Middle frontal gyrus (tissue), 1 donor: ENCODE results near the gene GXYLT2.

Experiments
- DNase-seq: peaks from one replicate; pipeline ENCODE4 v3.0.0-alpha.2; 2015; ENCODE audit warnings: low spot score; ENCODE audit errors: extremely low spot score

GXYLT2 gene

DNA sequence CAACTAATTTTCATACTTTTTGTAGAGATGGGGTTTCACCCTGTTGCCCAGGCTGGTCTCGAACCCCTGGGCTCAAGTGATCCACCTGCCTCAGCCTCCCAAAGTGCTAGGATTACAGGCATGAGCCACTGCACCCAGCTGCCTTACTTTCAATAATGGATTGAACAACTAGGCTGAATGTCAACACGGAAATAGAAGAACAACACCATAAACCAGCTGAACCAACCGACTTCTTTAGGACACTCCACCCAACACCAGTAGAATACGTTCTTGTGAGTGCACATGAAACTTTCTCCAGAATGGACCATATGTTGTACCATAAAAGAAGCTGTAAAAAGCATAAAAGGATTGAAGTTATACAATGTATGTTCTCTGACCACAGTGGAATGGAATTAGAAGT lies 42.9 kb downstream of the GXYLT2 start:
- DNase-seq, result no peak

DNA sequence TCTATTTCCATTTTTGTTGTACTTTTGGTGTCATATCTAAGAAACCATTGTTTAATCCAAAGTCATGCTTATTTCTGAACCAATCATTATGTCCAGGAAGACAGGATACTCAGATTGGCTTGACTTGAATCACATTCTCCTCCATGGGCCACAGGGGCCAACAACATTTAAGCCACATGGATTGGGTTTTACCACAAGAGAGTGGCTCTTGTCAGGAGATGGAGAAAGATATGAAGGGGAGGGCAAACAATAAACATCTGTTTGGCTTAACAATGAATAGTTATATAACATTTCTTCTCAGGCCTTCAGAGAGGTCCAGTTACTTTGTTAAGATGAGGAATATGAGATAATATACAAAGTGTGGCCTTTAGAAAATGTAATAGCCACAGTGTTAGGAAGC lies 44.6 kb downstream of the GXYLT2 start:
- no peak for DNase-seq

DNA sequence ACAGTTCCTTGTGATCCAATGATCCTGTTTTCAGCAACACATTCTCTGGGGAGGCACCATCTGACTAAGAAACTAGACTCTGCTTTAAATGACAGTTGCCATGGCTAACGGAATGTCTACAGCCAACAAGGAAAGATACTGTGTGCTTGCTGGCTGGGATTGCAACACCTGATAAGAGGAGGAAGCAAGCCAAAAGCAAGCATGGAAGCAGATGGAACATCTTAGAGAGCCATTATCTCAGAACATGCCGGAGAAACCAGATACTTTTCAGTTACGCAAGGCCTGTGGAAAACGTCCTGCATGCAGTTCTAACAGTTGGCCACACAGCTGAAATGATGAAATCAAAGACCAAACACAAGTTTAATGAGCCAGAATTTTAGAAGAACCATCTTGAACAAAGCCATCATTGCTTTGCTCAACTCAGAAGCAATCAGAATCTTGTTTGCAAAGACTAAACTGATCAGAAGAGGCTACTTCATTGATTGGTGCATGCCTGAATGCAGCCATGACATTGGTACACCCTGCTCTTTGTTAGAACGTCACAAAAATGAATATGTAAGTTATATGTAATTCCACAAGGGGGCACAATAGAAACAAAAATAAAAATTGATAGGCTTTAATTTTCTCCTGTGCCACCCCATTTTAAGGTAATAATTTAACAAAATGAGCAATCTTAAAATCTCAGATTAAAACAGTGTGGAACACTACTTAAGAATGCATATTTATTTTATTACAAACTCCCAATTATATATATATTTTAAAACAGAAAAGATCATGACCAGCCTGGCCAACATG lies 50.8 kb downstream of the GXYLT2 start:
- peak; percentile 41 for DNase-seq

DNA sequence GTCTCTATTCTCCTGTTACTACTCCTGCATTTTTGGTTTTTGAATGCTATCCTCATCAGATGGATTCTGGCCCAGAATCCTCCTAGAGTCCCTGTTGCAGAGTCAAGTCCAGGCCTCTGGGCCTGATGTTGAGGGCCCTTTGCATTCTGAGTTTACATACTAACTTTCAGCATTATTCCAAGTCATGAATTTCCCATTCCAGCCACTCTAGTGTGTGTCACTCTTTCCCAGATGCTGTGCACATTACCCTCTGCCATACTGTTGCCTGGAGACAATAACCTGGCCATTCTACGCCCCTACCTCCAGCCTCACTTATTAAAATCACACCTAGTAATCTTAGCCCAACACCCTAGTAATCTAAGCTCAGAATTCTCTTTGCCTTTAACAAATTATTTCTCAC lies 53.4 kb downstream of the GXYLT2 start:
- DNase-seq, result no peak

DNA sequence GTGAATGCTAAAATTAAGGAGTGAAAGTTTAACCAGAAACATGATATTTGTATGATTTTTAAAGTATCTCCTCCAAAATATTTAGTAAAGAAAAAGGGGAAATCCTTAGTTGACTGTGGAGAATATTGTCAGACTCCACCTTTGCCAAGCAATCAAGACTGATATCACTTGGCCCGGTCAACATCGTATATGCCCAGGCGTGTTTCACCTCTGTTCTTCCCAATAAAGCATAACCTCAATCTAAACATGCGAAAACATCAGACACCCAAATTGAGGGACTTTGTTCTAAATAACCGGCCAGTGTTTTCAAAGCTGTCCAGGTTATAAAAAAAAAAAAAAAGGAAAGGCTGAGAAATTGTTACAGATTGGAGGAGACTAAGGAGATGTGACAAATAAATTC lies 54.6 kb downstream of the GXYLT2 start:
- DNase-seq, result no peak

DNA sequence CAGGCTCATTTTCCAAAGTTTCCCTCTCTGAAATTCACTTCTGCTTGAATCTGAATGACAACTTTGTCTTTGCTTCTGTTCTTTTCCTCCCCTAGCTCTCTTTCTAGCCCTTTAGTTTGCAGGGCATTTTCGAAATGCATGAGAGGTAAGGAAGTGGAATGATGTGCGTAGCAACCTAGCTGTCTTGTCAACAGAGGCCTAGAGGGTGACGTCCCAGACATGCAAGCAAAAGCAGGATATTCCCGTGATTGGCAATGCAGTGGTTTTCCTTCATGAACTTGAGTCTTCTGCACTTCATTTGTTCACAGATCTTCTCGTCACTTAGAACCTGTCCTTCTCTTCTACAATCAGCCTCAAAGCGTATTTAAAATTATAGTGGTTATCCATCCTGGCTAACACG lies 56.9 kb downstream of the GXYLT2 start:
- DNase-seq, result no peak

DNA sequence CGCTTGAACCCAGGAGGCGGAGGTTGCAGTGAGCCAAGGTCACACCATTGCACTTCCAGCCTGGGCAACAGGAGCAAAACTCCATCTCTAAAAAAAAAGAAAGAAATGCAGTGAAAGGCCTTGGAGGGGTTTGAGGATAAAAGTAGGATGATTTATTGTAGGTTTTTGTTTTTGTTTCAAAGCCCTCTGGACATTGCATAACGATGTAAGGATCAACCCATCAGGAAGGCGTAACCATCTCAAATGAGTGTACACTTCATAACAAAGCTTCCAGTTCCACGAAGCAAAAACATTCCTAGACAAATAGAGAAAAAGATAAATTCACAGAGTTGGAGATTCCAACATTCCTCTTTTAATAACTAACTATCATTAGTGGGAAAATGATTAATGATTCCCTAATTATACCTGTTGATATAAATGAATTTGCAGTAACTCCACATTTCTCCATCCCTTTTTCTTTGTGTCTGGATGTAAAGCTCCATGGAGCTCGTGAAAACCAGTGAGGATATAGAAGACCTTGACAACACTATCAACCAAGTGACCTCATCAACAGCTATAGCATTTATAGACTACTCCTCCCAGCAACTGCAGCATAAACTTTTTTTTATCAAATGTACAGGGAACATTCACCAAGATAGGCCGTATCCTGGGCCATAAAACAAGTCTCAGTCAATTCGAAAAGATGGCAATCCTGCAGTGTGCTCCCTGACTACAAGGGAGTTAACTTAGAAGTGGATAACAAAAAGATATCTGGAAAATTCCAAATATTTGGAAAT lies 60.1 kb downstream of the GXYLT2 start:
- no peak for DNase-seq

DNA sequence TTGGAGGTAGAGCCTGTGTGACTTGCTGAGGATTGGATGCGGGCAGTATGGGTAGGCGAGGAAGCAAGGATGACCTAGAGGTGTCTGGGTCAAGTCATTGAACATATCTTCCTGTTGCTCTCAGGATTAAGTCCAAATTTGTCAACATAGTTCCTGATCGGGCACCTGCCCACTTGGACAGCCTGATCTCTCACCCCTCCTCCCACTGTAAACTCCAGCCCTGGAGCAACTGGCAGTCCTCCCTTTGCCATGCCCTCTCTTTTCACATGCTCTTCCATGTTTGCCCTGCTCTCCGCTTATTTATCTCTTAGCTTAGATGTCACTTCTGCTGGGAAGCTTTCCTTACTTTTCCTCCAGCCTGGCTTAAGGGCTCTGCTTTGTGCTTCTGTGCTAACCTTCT lies 61.2 kb downstream of the GXYLT2 start:
- no peak for DNase-seq

DNA sequence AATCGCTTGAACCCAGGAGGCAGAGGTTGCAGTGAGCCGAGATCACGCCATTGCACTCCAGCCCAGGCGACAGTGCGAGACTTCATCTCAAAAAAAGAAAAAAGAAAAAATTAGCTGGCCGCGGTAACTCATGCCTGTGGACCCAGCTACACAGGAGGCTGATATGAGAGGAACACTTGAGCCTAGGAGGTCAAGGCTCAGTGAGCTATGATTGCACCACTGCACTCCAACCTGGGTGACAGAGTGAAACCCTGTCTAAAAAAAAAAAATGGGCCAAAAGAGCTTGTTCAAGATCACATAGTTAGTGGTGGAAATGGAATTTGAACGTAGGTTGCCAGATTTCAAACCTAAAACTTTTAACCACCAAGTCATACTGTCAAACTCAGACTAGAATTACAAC lies 62.5 kb downstream of the GXYLT2 start:
- DNase-seq, result no peak

DNA sequence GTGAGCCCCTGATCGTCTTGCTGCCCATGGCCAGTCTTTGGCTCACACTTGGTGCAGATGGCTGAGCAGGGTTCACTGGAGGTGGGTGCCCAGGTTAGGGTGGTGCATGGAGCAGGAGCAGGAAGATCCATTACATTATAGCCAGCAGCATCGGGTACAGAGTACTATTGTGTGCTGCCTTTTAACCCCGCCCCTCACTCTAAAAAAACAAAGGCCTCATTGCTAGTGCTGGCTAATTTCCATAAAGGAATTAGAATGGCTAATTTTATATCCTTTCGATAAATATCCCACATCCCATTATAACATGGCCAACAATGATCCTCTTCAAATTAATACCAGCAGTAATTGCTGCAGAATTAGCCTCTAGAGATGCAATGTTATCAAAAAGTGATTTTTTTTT lies 63.0 kb downstream of the GXYLT2 start:
- DNase-seq, result no peak

DNA sequence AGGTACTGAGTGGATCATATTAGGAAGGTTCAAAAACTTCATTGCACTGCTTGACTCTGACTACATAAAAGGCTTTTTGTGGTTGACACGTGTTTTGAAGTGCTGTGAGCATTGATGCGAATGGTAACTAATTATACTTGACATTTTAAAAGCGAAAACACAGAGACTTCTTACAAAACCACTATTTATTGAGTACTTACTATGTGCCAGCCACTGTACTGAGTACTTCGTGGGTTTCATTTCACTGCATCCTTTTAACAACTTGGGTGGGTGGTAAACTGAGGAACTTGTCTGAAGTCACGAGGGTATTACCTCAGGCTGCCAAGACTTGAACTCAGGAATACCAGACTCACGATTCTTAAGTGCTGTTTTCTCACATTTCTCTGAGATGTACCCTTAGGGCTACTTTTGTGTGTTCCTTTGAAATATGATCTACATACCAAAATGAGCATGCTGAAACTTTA lies 63.4 kb downstream of the GXYLT2 start:
- DNase-seq, result no peak

DNA sequence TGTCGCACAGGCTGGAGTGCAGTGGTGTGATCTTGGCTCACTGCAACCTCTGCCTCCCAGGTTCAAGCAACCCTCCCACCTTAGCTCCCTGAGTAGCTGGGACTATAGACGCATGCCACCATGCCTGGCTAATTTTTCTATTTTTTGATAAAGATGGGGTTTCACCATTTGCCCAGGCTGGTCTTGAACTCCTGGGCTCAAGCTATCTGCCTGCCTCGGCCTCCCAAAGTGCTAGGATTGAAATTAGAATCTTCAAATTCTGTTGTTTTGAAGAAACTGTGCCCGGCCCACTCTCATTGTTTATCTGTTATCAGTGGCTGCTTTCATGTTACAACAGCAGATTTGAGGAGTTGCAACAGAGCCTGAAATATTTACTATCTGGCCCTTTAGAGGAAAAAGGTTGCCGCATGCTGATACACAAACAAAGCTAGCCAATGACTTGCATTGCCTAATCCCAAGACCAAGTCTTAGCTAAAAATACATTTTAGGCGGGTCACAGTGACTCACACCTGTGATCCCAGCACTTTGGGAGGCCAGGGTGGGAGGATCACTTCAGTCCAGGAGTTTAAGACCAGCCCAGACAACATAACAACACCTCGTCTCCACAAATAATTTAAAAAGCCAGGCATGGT lies 65.6 kb downstream of the GXYLT2 start:
- DNase-seq, result no peak

DNA sequence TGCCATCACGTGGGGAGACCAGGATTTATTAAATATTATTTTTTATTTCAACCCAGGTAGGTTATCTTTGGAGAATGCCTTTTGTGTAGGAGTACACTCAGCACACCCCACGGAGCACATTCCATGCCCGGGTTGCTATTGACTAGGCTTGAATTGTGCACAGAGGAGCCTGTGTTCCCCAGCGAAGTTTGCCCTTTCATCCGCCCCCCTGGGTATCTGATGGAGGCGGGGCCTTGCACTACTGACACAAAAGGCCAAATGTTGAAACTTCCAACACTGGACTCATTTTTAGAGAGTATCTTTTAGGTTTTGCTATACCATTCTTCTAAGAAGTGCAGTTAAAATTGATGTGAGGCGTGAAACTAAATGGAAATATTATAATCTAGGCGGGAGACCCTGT lies 69.5 kb downstream of the GXYLT2 start:
- peak; percentile 47 for DNase-seq

DNA sequence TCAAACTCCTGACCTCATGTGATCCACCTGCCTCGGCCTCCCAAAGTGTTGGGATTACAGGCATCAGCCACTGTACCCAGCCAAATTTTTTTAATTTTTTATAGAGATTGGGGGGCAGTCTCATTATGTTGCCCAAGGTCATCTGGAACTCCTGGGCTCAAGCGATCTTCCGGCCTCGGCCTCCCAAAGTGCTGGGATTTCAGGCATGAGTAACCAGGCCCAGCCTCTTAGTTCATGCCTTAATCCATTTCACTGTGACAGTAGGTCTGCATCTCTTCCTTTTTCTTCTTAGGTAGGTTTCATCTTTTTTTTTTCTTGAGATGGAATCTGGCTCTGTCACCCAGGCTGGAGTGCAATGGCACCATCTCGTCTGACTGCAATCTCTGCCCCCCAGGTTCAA lies 71.5 kb downstream of the GXYLT2 start:
- DNase-seq, result no peak

DNA sequence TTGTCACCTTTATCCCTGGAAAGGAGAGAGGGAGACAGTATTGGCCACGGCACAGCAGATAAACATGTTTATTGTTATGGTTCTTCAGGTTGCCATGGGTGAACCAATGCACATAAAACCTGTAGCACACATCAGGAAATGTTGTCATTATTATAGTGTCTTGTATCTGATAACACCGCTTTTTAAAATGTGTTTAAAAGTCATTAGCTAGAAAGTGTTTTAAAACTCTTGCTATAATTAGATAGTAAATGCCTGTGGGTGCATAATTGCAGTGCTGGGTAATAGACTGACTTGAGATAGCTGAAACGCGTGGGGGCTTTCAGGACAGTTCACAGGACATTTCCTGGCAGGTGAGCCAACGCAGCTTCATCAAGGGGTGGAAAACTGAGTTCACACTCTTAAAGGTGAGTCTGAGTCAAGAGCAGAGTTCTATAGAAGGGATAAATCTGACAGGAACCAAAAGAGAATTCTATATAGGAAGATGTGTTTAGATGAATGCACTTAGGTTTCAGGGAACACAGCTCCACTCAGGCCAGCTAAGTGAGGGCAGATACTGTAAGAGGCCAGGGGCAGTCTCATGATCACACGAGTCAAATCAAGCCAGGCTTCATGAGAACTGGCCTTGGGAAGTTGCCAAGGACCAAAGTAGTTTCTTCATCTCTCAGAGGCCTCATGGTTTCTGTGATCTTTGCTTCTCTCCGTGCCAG lies 73.1 kb downstream of the GXYLT2 start:
- DNase-seq, result no peak

DNA sequence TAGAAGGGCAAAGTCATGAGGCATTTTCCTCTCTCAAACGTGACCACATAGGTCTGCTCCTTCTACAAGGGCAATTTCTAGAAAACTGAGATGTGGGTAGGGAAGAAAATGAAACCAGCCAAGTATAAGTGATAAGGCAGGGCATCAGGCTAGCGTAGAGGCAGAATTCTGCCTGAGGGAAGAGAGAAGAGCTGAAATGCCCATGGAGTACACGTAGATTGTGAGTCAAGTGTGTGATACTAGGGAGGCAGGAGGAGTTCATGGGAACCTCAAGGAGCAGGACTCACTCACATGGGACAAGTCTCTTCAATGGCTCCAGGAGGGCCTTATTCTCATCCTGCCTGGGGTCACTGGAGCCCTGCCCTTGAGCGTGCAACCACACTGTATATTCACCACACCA lies 73.9 kb downstream of the GXYLT2 start:
- no peak for DNase-seq

DNA sequence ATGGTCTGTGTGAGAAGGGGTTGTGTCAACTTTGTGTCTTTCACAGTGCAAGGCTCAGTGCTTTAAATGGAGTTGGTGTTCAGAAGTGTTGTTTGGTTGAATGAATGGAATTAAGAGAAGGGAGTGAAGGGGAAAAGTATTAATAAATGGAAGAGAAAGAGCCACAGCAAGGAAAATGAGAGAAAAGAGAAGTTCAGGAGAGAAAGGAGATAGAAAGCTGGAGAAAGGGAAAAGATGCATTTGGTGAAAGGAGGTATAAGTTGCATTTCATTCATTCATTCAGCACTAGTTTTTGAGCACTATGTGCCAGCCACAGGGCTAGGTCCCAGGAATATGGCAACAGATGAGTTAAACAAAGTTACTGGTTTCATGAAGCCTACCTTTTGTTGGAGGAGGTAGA lies 74.5 kb downstream of the GXYLT2 start:
- DNase-seq, result no peak

DNA sequence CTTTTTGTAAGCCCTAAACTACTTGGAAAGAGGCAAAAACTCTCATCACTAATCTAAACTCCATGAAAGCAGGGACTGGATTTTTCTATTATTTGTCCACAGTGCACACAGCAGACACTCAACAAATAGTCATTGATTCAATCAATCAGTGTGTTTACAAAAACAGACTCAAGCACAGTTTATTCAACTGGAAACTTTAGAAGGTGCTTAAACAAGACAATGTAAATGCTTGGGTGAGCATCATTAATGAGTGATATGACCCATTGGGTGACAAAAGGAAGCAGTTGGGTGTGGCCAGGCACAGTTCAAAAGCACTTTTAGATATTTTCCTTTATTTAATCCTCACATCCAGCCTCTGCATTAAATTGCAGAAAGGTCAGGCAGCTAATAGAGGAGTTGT lies 76.8 kb downstream of the GXYLT2 start:
- DNase-seq, result no peak

DNA sequence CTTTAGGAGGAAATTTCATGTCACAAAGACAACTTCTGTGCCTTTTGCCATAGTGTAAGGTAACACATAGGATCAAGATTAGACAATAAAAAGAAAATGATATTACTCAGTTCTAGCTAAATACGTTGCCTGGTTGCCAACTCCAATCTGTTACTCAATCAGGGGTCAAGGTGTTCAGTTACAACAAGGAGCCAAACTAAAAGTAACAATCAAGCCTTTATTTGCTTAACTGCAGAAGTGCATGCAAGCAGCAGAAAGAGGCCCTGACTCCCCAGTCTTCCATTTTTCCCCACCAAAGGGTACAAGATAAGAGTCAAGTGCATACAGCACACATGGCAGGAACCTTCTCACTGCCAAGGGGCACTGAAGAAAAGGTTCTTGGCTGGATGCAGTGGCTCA lies 80.4 kb downstream of the GXYLT2 start:
- DNase-seq, result no peak

DNA sequence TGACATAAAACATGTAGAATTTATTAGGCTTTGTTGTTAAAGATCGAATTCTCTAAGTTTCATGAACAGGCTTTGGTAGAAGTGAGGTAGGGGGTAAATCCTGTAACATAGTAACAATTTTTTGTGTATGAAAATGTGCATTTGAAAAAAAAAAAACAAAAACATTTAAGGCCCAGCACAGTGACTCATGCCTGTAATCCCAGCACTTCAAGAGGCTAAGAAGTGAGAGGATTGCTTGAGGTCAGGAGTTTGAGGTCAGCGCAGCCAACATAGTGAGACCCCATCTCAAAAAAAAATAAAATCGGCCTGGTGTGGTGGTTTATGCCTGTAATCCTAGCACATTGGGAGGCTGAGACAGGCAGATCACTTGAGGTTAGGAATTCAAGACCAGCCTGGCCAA lies 81.9 kb downstream of the GXYLT2 start:
- DNase-seq, result no peak

DNA sequence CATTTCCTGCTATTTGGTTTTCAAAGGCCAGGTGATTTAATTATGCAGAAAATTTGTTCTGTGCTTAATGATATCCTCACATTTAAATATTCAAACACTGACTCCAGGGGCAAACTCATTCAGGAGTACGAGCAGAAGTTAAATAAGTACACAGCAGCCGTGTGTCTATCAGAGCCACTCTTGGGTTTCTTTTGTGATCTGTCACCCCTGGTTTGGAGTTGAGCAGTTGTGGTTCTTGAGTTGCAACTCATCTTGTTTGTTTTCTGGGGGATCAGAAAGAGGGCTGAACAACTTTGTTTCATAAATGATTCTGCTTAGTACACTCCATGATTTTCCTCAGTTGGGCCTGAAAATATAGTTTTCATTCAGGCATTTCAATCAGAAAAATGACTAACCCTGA lies 83.1 kb downstream of the GXYLT2 start:
- DNase-seq, result no peak

DNA sequence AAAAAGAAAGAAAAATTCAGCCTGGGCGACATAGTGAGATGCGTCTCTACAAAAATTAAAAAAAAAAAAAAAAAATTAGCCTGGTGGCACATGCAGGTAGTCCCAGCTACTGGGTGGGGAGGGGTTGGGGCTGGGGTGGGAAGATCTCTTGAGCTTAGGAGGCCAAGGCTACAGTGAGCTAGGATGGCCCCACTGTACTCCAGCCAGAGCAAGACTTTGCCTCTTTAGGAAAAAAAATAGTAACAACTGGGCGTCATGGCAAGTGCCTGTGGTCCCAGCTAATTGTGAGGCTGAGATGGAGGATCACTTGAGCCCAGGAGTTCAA lies 84.8 kb downstream of the GXYLT2 start:
- no peak for DNase-seq
